IPS-20b (cell line): ENCODE data around the gene GPC5.
"Not testable (repeated sequence)": the region's sequence is repeated elsewhere in the genome, so short reads cannot be mapped to it uniquely, and the experiment has no call there.

Experiments used
- H3K27ac ChIP-seq: one replicate; pipeline ENCODE4 v1.5.1; 2013; ENCODE audit warnings: low read length
- H3K27me3 ChIP-seq: 2 replicates; pipeline ENCODE4 v1.6.1; 2013; ENCODE audit warnings: mild to moderate bottlenecking, low read length, inconsistent platforms; ENCODE audit not compliant: insufficient read depth
- H3K36me3 ChIP-seq: 2 replicates; pipeline ENCODE4 v1.6.1; 2013; ENCODE audit warnings: low read depth, mild to moderate bottlenecking, inconsistent platforms, low read length, moderate library complexity; ENCODE audit not compliant: insufficient read depth
- H3K4me1 ChIP-seq: 2 replicates; pipeline ENCODE4 v1.6.1; 2013; ENCODE audit warnings: mild to moderate bottlenecking, control low read depth, inconsistent platforms, low read length, moderate library complexity; ENCODE audit not compliant: insufficient read depth
- H3K4me3 ChIP-seq: 2 replicates; pipeline ENCODE4 v1.5.1; 2013; ENCODE audit warnings: mild to moderate bottlenecking, low read length, inconsistent platforms
- H3K9ac ChIP-seq: 2 replicates; pipeline ENCODE4 v1.6.1; 2013; ENCODE audit warnings: low read depth, mild to moderate bottlenecking, inconsistent platforms, low read length, moderate library complexity
- H3K9me3 ChIP-seq: 2 replicates; pipeline ENCODE4 v1.6.1; 2013; ENCODE audit warnings: mild to moderate bottlenecking, low read depth, low read length, inconsistent platforms; ENCODE audit not compliant: insufficient read depth

GPC5 gene

DNA sequence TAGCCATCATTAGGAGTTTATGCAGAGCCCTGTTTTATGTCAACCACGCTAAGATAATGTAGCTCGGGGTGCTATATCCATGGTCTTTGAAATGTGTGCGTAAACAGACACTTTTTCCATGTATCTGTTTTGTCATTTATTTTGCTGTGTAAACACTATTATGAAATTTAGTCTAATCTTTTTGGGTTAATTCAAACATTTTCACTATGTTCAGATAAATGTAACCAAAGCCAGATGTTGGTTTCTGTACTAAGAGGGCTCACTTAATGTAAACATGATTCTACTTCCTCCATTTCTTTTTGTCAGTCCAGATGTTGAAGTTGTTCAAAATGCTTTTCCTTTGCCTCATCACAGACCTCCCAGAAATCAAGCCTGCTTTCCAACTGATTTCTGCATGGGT lies 1328.7 kb downstream of the GPC5 start:
- no peaks in the 10 kb centered on the region for H3K27me3 ChIP-seq
- H3K9ac ChIP-seq, result no peak overlapping the region
- H3K4me3 ChIP-seq, result no peak overlapping the region
- no peaks in the 10 kb centered on the region for H3K9me3 ChIP-seq
- no peaks in the 10 kb centered on the region for H3K4me1 ChIP-seq
- no peaks in the 10 kb centered on the region for H3K36me3 ChIP-seq
- H3K27ac ChIP-seq, result no peak overlapping the region

DNA sequence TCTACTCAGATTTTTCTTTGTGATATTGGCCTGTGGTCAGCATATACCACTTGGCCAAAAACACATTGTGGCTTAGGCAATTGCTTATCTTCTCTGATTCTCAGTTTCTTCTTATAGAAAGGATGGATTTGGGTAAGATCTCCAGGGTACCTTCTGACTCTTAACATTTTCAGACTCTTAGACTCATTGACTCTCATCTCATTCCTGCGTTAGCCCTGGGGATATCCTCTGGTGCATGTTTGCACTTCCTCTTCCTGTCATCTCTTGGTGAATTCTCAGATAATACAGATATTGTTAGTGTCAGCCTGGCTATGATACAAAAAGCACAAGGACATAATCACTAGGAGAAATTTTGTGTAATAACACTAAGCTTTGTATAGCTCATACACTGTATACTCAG lies 1335.6 kb downstream of the GPC5 start:
- no peaks in the 10 kb centered on the region for H3K36me3 ChIP-seq
- no peaks in the 10 kb centered on the region for H3K4me1 ChIP-seq
- H3K9ac ChIP-seq, result no peak overlapping the region
- no peak overlapping the region for H3K4me3 ChIP-seq
- no peaks in the 10 kb centered on the region for H3K9me3 ChIP-seq
- H3K27me3 ChIP-seq, result no peaks in the 10 kb centered on the region
- no peak overlapping the region for H3K27ac ChIP-seq

DNA sequence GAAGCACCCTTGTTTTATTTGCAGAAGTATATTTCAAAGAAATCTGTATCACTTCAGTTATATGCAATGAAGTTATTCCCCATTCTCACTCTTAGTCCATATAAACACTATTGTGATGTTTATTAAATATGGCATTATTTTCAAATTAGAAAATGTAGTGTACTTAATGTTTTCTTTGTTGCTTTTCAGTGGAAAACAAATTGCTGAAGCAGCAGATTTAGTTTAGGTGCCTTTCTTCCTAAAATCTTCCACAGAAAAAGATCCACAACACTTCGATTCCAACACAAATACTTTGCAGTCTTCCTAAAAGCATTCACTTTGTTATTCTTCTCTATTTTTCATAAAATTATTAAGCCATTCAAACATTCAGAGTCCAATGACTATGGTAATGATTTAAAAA lies 1336.1 kb downstream of the GPC5 start:
- no peak overlapping the region for H3K27ac ChIP-seq

DNA sequence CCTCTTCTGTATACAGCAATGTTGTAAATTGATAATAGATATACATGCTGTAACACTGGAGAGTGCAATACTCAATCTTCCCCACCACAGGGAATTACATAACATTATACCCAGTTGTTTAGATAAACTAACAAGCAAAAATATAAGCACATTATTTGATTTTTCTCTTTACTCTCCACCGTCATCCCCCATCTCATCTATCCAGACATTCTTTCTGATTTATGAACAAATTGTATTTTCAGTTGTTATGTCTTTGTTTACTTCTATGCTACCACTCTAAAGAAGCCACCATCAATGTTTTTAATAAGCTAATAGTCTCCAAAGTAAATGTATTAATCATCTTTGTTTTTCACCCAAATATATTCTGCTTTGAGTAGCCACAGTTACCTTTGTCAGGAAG lies 1337.5 kb downstream of the GPC5 start:
- Histone ChIP-seq H3K4me3 (no peak overlapping the region), H3K9ac (no peak overlapping the region), H3K36me3 (no peaks in the 10 kb centered on the region), H3K4me1 (no peaks in the 10 kb centered on the region), H3K27me3 (no peaks in the 10 kb centered on the region), H3K9me3 (no peaks in the 10 kb centered on the region), H3K27ac (no peak overlapping the region)

More for the DNA sequence above, 1336.1 kb downstream of the GPC5 start:
- Histone ChIP-seq H3K4me1 (no peaks in the 10 kb centered on the region), H3K27me3 (no peaks in the 10 kb centered on the region), H3K4me3 (no peak overlapping the region), H3K36me3 (no peaks in the 10 kb centered on the region), H3K9me3 (no peaks in the 10 kb centered on the region), H3K9ac (no peak overlapping the region)

GRCh38 chr13:92739306-92739818 lies 1340.9 kb downstream of the GPC5 start:
- no peaks in the 10 kb centered on the region for H3K4me1 ChIP-seq
- H3K9me3 ChIP-seq, result no peaks in the 10 kb centered on the region
- H3K9ac ChIP-seq, result no peak overlapping the region
- H3K4me3 ChIP-seq, result no peak overlapping the region
- no peaks in the 10 kb centered on the region for H3K27me3 ChIP-seq
- H3K36me3 ChIP-seq, result no peaks in the 10 kb centered on the region
- H3K27ac ChIP-seq, result no peak overlapping the region

- H3K27ac ChIP-seq, result no peak overlapping the region
- no peak overlapping the region for H3K4me3 ChIP-seq
- no peaks in the 10 kb centered on the region for H3K4me1 ChIP-seq
- H3K9ac ChIP-seq, result no peak overlapping the region
- H3K9me3 ChIP-seq, result no peaks in the 10 kb centered on the region
- no peaks in the 10 kb centered on the region for H3K27me3 ChIP-seq
- no peaks in the 10 kb centered on the region for H3K36me3 ChIP-seq
Observed at GRCh38 chr13:92743992-92744391, 1345.6 kb downstream of the GPC5 start.

DNA sequence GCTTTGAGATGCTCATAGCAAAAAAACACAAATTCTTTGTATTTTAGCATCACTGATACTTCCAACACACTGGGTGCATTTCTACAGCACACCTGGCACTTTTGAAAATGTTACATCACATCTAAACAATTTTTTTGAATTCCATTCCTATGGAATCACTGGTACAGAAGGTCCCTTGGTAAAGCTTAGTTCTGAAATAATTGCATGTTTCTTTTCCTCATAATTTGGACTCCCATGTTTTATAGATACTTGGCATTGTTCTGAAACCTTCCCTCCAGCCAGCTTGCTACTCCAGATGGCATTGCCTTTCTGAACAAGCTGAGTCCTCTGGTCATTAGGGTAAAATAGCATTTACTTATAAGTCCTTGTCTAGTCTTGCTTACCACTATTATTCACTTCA lies 1346.8 kb downstream of the GPC5 start:
- no peaks in the 10 kb centered on the region for H3K36me3 ChIP-seq
- H3K4me3 ChIP-seq, result no peak overlapping the region
- H3K9me3 ChIP-seq, result no peaks in the 10 kb centered on the region
- H3K4me1 ChIP-seq, result no peaks in the 10 kb centered on the region
- H3K9ac ChIP-seq, result no peak overlapping the region
- no peaks in the 10 kb centered on the region for H3K27me3 ChIP-seq
- H3K27ac ChIP-seq, result no peak overlapping the region

GRCh38 chr13:92752705-92753104 lies 1354.3 kb downstream of the GPC5 start:
- not testable (repeated sequence) for H3K4me1 ChIP-seq, H3K27ac ChIP-seq, H3K27me3 ChIP-seq, H3K4me3 ChIP-seq, H3K9me3 ChIP-seq, H3K36me3 ChIP-seq, H3K9ac ChIP-seq

- Histone ChIP-seq H3K27me3 (no peaks in the 10 kb centered on the region), H3K9me3 (peaks cover 23% of the 10 kb centered on the region), H3K4me3 (no peak overlapping the region), H3K27ac (no peak overlapping the region), H3K9ac (no peak overlapping the region), H3K4me1 (no peaks in the 10 kb centered on the region), H3K36me3 (no peaks in the 10 kb centered on the region)
Observed at GRCh38 chr13:92761710-92762109, 1363.3 kb downstream of the GPC5 start.

DNA sequence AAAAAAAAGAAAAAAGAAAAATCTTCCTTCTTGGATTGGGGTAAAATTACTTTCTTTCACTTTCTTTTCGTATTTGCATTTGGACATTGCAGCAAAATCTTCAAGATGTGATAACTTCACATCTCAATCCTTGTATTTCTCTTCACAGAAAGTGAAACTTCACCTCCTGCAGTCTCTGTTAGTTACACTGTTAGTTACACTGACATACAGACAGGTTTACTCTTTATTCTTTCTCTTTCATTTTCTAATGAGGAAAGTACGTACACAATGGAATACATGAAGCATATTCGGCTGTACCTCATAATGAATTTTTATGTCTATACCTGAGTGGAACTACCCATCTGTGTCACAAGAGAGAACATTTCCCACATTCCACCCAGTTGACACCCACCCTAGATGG lies 1369.0 kb downstream of the GPC5 start:
- no peaks in the 10 kb centered on the region for H3K36me3 ChIP-seq
- H3K9me3 ChIP-seq, result no peaks in the 10 kb centered on the region; the same call in 1 of the 2 replicates
- no peaks in the 10 kb centered on the region for H3K4me1 ChIP-seq
- H3K9ac ChIP-seq, result no peak overlapping the region
- no peak overlapping the region for H3K27ac ChIP-seq
- no peak overlapping the region for H3K4me3 ChIP-seq
- no peaks in the 10 kb centered on the region for H3K27me3 ChIP-seq

GRCh38 chr13:92768602-92769001 lies 1370.2 kb downstream of the GPC5 start:
- H3K27me3 ChIP-seq, result no peaks in the 10 kb centered on the region
- H3K9ac ChIP-seq, result no peak overlapping the region
- no peaks in the 10 kb centered on the region for H3K4me1 ChIP-seq
- H3K4me3 ChIP-seq, result no peak overlapping the region
- no peak overlapping the region for H3K27ac ChIP-seq
- H3K9me3 ChIP-seq, result no peaks in the 10 kb centered on the region
- H3K36me3 ChIP-seq, result no peaks in the 10 kb centered on the region

DNA sequence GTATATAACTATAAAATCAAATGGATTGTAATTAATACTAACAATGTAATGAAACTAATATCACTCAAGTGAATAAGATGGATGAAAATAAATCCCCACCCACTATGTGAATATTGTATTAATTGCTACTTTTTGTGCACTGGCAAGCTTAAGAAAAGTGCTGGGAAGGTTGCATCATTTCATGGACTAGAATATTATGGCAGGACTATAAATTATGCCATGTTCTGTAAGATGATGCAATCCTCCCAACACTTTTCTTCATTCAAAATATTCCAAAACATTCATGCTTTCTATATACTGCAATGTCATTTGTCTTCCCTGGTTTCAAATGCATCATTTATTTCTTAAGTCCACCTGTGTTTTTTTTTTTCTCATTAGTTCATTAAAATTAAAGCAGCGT lies 1370.6 kb downstream of the GPC5 start:
- Histone ChIP-seq H3K9ac (no peak overlapping the region), H3K27ac (no peak overlapping the region), H3K36me3 (no peaks in the 10 kb centered on the region), H3K4me3 (no peak overlapping the region), H3K27me3 (no peaks in the 10 kb centered on the region), H3K4me1 (no peaks in the 10 kb centered on the region), H3K9me3 (no peaks in the 10 kb centered on the region)

- Histone ChIP-seq H3K4me3 (no peak overlapping the region), H3K36me3 (no peaks in the 10 kb centered on the region), H3K9ac (no peak overlapping the region), H3K9me3 (no peaks in the 10 kb centered on the region), H3K27ac (no peak overlapping the region), H3K27me3 (no peaks in the 10 kb centered on the region), H3K4me1 (no peaks in the 10 kb centered on the region)
Observed at GRCh38 chr13:92775658-92776057, 1377.2 kb downstream of the GPC5 start.
